Measurements from ENCODE around the gene C12orf50. TPM values are rescaled to one million over a fixed set of nuclear protein-coding genes. Genes with fewer than 3 reads are reported as not detected.

Gene C12orf50
- total RNA-seq, 4 donors from 2014 or later: not detected

- no peak for ATAC-seq
- no peak for TF ChIP-seq POLR2AphosphoS5 (IDR thresholded peaks at IDR 0.05)
- no peak for TF ChIP-seq EP300 (IDR thresholded peaks at IDR 0.05)
- TF ChIP-seq CTCF (IDR thresholded peaks at IDR 0.05): no peak
- no peak for TF ChIP-seq POLR2A (IDR thresholded peaks at IDR 0.05)
- H3K9me3 ChIP-seq: peaks cover 0 to 11% (median 0%) of the 10 kb centered on the region in 3 donors
- H3K4me1 ChIP-seq: no peaks in the 10 kb centered on the region
- 92 to 100% methylated on average over 1 of the region's 3 CpGs for WGBS, 2 donors (ENCODE audit: low coverage in 1 of 2)
- no peak overlapping the region for H3K27ac ChIP-seq
- no peak overlapping the region for H3K4me3 ChIP-seq
- H3K27me3 ChIP-seq: no peaks in the 10 kb centered on the region
- no peaks in the 10 kb centered on the region for H3K36me3 ChIP-seq
Measured at GRCh38 chr12:88017964-88018363, 11.2 kb downstream of the C12orf50 start.

- Histone ChIP-seq H3K27ac (no peak overlapping the region), H3K27me3 (no peaks in the 10 kb centered on the region), H3K4me1 (no peaks in the 10 kb centered on the region), H3K4me3 (no peak overlapping the region), H3K9me3 (peaks cover 0 to 11% (median 0%) of the 10 kb centered on the region in 3 donors), H3K36me3 (no peaks in the 10 kb centered on the region)
- no peak for ATAC-seq
- WGBS, 2 donors (ENCODE audit: low coverage in 1 of 2): 17 to 86% methylated on average over 1 of the region's 1 CpG
- TF ChIP-seq POLR2A (IDR thresholded peaks at IDR 0.05) (no peak), CTCF (IDR thresholded peaks at IDR 0.05) (no peak), EP300 (IDR thresholded peaks at IDR 0.05) (no peak), POLR2AphosphoS5 (IDR thresholded peaks at IDR 0.05) (no peak)
Measured at GRCh38 chr12:88015825-88016224, 13.4 kb downstream of the C12orf50 start.

GRCh38 chr12:88011755-88012154 lies 17.4 kb downstream of the C12orf50 start:
- H3K36me3 ChIP-seq: no peaks in the 10 kb centered on the region
- H3K27me3 ChIP-seq: no peaks in the 10 kb centered on the region
- WGBS, 2 donors (ENCODE audit: low coverage in 1 of 2): 66% methylated on average over 5 of the region's 5 CpGs
- no peak overlapping the region for H3K27ac ChIP-seq
- no peaks in the 10 kb centered on the region for H3K4me1 ChIP-seq
- no peaks in the 10 kb centered on the region for H3K9me3 ChIP-seq
- ATAC-seq: no peak
- TF ChIP-seq POLR2A (IDR thresholded peaks at IDR 0.05) (no peak), CTCF (IDR thresholded peaks at IDR 0.05) (no peak), EP300 (IDR thresholded peaks at IDR 0.05) (no peak), POLR2AphosphoS5 (IDR thresholded peaks at IDR 0.05) (no peak)
- no peak overlapping the region for H3K4me3 ChIP-seq

- no peak for ATAC-seq
Measured at GRCh38 chr12:88006351-88006750, 22.9 kb downstream of the C12orf50 start.

More at GRCh38 chr12:88006351-88006750, 22.9 kb downstream of the C12orf50 start:
- TF ChIP-seq POLR2AphosphoS5 (IDR thresholded peaks at IDR 0.05): no peak
- TF ChIP-seq CTCF (IDR thresholded peaks at IDR 0.05): no peak
- TF ChIP-seq EP300 (IDR thresholded peaks at IDR 0.05): no peak
- no peak for TF ChIP-seq POLR2A (IDR thresholded peaks at IDR 0.05)
- Histone ChIP-seq H3K9me3 (peaks cover 0 to 8% (median 0%) of the 10 kb centered on the region in 3 donors), H3K27me3 (no peaks in the 10 kb centered on the region), H3K4me3 (no peak overlapping the region), H3K4me1 (no peaks in the 10 kb centered on the region), H3K36me3 (no peaks in the 10 kb centered on the region), H3K27ac (no peak overlapping the region)
- WGBS, 2 donors (ENCODE audit: low coverage in 1 of 2): 75% methylated on average over 3 of the region's 4 CpGs; no CpG with 5 or more reads in 1 of the 2 donors

All from gastroesophageal sphincter (tissue), 4 donors.